Fibroblast of villous mesenchyme (primary cell): ENCODE measurements around the gene KDR. TPM values are rescaled to one million over a fixed set of nuclear protein-coding genes. Genes with fewer than 3 reads are reported as not detected.

Source experiments
- DNase-seq: peaks from one replicate; pipeline ENCODE4 v3.0.0-alpha.2; 2010; ENCODE audit warnings: low read depth
- H3K4me3 ChIP-seq: 2 replicates; pipeline ENCODE4 v1.5.1; 2011; ENCODE audit warnings: low read depth, mild to moderate bottlenecking, low read length
- total RNA-seq: library from RNA; depleted of rRNA; stranded (reverse); fragments of >200 nt; gene quantifications from 2 replicates; pipeline ENCODE4 v1.2.3, GENCODE V29; 2012
- TF ChIP-seq, protein P1 (sequence below): IDR thresholded peaks from 2 replicates; pipeline ENCODE4 v1.5.1; 2012; ENCODE audit warnings: low read depth, mild to moderate bottlenecking, low read length; ENCODE audit not compliant: insufficient read depth

The KDR gene
- total RNA-seq, 1 donor: 0.86 TPM

GRCh38 chr4:55116450-55116849 is 8.9 kb downstream of the KDR start:
- DNase-seq: no peak

DNA sequence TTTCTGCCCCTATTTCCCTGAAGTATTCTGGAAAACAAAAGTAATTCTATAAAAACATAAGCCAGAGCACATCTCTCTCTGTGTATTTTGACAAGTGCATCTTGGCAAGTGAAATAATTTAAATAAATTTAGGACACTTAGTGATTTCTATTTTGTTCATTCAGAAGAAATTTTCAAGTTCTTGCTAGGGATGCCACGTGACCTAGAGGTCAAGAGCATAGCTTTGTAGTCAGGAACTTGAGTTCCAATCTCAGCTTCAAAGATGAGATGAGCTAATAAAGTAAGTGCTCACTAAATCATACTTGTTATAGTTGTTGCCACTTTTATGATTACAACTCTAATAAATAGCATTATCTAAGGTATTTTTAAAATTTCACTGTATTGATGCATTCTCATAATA is 13.8 kb downstream of the KDR start:
- DNase-seq: no peak
- TF ChIP-seq, protein P1, sequence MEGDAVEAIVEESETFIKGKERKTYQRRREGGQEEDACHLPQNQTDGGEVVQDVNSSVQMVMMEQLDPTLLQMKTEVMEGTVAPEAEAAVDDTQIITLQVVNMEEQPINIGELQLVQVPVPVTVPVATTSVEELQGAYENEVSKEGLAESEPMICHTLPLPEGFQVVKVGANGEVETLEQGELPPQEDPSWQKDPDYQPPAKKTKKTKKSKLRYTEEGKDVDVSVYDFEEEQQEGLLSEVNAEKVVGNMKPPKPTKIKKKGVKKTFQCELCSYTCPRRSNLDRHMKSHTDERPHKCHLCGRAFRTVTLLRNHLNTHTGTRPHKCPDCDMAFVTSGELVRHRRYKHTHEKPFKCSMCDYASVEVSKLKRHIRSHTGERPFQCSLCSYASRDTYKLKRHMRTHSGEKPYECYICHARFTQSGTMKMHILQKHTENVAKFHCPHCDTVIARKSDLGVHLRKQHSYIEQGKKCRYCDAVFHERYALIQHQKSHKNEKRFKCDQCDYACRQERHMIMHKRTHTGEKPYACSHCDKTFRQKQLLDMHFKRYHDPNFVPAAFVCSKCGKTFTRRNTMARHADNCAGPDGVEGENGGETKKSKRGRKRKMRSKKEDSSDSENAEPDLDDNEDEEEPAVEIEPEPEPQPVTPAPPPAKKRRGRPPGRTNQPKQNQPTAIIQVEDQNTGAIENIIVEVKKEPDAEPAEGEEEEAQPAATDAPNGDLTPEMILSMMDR: no peak
- H3K4me3 ChIP-seq: no peak overlapping the region

More at GRCh38 chr4:55116450-55116849, 8.9 kb downstream of the KDR start:
- H3K4me3 ChIP-seq: no peak overlapping the region
- TF ChIP-seq, protein P1: no peak

- H3K4me3 ChIP-seq: no peak overlapping the region
- TF ChIP-seq, protein P1: no peak
- DNase-seq: no peak
These were observed 15.3 kb downstream of the KDR start for GRCh38 chr4:55110131-55110530.

- TF ChIP-seq, protein P1: no peak
- no peak overlapping the region for H3K4me3 ChIP-seq
- DNase-seq: no peak
These were observed 18.3 kb downstream of the KDR start for GRCh38 chr4:55107054-55107453.

GRCh38 chr4:55103224-55103623 is 22.2 kb downstream of the KDR start:
- H3K4me3 ChIP-seq: no peak overlapping the region
- no peak for DNase-seq
- TF ChIP-seq, protein P1: no peak

- no peak overlapping the region for H3K4me3 ChIP-seq
- TF ChIP-seq, protein P1: no peak
- no peak for DNase-seq
These were observed 25.6 kb downstream of the KDR start for GRCh38 chr4:55099816-55100215.

GRCh38 chr4:55098456-55099204 is 26.8 kb downstream of the KDR start:
- TF ChIP-seq, protein P1: no peak
- DNase-seq: no peak
- H3K4me3 ChIP-seq: no peak overlapping the region
